ENCODE results near the gene MAP3K21.

DNA sequence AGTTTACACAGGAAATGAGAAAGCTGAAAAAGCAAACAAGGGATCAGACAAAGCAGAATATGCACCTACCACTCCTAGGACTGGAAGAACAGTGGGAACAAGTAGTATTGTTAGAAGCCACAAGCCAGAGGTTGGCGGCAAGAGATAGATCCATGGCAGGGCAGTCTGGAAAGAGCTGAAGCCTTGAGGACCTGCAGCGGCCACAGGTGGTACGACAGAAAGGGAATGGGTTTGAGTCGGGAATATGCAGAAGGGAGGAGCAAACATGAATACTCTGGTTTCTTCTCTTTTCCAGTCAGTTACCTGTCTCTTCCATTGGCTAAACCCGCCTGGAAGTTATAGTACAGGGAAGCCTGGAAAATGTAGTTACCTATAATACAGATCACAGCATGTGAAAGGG lies 28.1 kb upstream of the MAP3K21 start:
- TF ChIP-seq, protein P1, sequence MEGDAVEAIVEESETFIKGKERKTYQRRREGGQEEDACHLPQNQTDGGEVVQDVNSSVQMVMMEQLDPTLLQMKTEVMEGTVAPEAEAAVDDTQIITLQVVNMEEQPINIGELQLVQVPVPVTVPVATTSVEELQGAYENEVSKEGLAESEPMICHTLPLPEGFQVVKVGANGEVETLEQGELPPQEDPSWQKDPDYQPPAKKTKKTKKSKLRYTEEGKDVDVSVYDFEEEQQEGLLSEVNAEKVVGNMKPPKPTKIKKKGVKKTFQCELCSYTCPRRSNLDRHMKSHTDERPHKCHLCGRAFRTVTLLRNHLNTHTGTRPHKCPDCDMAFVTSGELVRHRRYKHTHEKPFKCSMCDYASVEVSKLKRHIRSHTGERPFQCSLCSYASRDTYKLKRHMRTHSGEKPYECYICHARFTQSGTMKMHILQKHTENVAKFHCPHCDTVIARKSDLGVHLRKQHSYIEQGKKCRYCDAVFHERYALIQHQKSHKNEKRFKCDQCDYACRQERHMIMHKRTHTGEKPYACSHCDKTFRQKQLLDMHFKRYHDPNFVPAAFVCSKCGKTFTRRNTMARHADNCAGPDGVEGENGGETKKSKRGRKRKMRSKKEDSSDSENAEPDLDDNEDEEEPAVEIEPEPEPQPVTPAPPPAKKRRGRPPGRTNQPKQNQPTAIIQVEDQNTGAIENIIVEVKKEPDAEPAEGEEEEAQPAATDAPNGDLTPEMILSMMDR (IDR thresholded peaks at IDR 0.05), result no peak
- TF ChIP-seq POLR2A (IDR thresholded peaks at IDR 0.05), result no peak
